ENCODE measurements around the gene SEMA7A.

SEMA7A gene

GRCh38 chr15:74389241-74390048 is 44.3 kb downstream of the SEMA7A start:
- Histone ChIP-seq H3K79me2 (ENCODE audit: low read length) (no peaks in the 10 kb centered on the region), H3K27me3 (replicated peaks; ENCODE audit: insufficient read depth, low read length) (no peaks in the 10 kb centered on the region), H3K9me2 (replicated peaks; ENCODE audit: insufficient read depth, low read length) (no peaks in the 10 kb centered on the region), H3K9ac (ENCODE audit: low read length) (no peak overlapping the region), H3K36me3 (replicated peaks; ENCODE audit: insufficient read depth, low read length) (no peaks in the 10 kb centered on the region), H3K4me2 (ENCODE audit: low read depth, low read length) (no peak overlapping the region), H4K20me1 (ENCODE audit: insufficient read depth, low read length) (no peaks in the 10 kb centered on the region), H3K4me1 (ENCODE audit: low read length) (peaks cover 18% of the 10 kb centered on the region), H2AFZ (ENCODE audit: low read length) (no peak overlapping the region), H3K4me3 (ENCODE audit: low read length) (no peak overlapping the region), H3K9me3 (replicated peaks; ENCODE audit: insufficient read depth, low read length) (no peaks in the 10 kb centered on the region), H3K27ac (ENCODE audit: low read length) (no peak overlapping the region), H3F3A (ENCODE audit: insufficient read depth, low read length) (peaks cover 12% of the 10 kb centered on the region)
- no peak for TF ChIP-seq EZH2 (optimal IDR thresholded peaks at IDR 0.05; ENCODE audit: low read depth, low read length)
- TF ChIP-seq EZH2phosphoT487 (IDR thresholded peaks at IDR 0.05; ENCODE audit: low read length): no peak
- TF ChIP-seq CTCF (IDR thresholded peaks at IDR 0.05; ENCODE audit: low read length): no peak
- DNase-seq: no peak

DNA sequence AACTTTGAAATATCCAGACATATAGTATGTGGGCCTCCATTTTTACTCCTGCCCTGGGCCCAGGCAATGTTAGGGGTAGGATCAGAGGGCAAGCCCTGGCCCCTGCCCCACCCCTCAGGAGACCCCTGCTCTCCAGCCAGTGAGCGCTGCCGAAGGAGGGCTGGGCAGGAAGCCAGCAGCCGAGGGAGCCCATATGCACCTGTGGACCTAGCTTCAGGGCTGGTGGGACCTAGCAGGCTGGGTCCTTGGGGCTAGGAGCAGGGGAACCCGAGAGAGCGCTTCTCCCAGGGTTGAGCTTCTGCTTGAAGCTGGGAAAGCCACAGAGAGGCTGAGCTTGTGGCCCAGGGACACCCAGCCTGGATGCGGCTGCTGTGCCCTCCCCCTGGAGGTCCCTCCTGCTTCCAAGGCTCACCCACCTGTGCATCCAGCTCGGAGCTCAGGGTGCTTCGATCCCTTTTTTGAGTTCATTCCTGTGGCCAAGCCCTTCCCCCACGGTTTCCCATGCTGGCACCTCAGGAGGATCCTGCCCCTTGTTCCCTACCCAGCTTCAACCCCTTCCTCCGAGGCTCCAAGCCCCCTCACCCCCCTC is 45.3 kb downstream of the SEMA7A start:
- Histone ChIP-seq H3K27me3 (replicated peaks; ENCODE audit: insufficient read depth, low read length) (no peaks in the 10 kb centered on the region), H3K27ac (ENCODE audit: low read length) (no peak overlapping the region)

DNA sequence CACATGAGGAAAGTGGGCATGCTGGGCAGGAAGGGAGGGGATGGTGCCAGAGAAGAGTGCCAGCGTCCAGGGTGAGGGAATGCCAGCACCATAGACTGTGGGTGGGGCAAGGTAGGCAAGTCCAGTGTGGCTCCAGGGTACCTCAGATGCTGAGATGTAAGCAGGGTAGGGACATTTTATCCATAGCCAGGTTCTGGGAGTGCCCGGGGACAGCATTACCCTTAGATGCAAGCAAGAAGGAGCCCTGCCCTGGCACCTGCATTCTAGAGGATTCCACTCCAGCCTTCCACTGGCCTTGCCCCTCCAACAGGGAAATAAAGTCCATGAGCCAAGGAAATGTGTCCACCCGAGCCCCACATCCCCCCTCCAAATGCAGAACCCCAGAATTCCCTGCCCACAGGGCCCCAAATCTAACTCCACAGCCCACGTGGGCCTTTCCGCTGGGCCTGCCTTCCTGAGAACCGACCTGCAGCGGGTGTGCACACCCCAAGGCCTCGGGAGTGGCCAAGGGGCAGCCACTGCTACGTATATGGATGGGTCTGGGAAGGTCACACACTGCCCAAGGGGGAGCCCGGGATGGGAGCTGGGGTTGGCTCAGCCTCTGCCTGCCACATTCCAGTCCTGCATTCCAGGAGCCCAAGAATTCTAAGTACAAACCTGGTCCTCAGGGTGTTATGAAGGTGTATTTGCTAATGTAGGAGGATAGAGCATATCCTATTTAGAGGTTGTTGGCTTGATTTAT is 46.0 kb downstream of the SEMA7A start:
- Histone ChIP-seq H3K27ac (ENCODE audit: low read length) (no peak overlapping the region), H2AFZ (ENCODE audit: low read length) (no peak overlapping the region), H3K79me2 (ENCODE audit: low read length) (no peaks in the 10 kb centered on the region), H3K4me3 (ENCODE audit: low read length) (no peak overlapping the region), H3K9me2 (replicated peaks; ENCODE audit: insufficient read depth, low read length) (no peaks in the 10 kb centered on the region), H4K20me1 (ENCODE audit: insufficient read depth, low read length) (no peaks in the 10 kb centered on the region), H3K4me2 (ENCODE audit: low read depth, low read length) (no peak overlapping the region), H3K9ac (ENCODE audit: low read length) (no peak overlapping the region), H3K4me1 (ENCODE audit: low read length) (peaks cover 33% of the 10 kb centered on the region), H3K27me3 (replicated peaks; ENCODE audit: insufficient read depth, low read length) (no peaks in the 10 kb centered on the region), H3K9me3 (replicated peaks; ENCODE audit: insufficient read depth, low read length) (no peaks in the 10 kb centered on the region), H3F3A (ENCODE audit: insufficient read depth, low read length) (peaks cover 24% of the 10 kb centered on the region), H3K36me3 (replicated peaks; ENCODE audit: insufficient read depth, low read length) (no peaks in the 10 kb centered on the region)
- TF ChIP-seq EZH2 (optimal IDR thresholded peaks at IDR 0.05; ENCODE audit: low read depth, low read length) (no peak), CTCF (IDR thresholded peaks at IDR 0.05; ENCODE audit: low read length) (no peak), EZH2phosphoT487 (IDR thresholded peaks at IDR 0.05; ENCODE audit: low read length) (no peak)
- DNase-seq: no peak

More for the DNA sequence above, 45.3 kb downstream of the SEMA7A start:
- Histone ChIP-seq H3K9me3 (replicated peaks; ENCODE audit: insufficient read depth, low read length) (no peaks in the 10 kb centered on the region), H3F3A (ENCODE audit: insufficient read depth, low read length) (peaks cover 22% of the 10 kb centered on the region), H3K4me3 (ENCODE audit: low read length) (no peak overlapping the region), H3K4me2 (ENCODE audit: low read depth, low read length) (no peak overlapping the region), H3K4me1 (ENCODE audit: low read length) (peaks cover 27% of the 10 kb centered on the region), H3K79me2 (ENCODE audit: low read length) (no peaks in the 10 kb centered on the region), H3K9ac (ENCODE audit: low read length) (no peak overlapping the region), H3K36me3 (replicated peaks; ENCODE audit: insufficient read depth, low read length) (no peaks in the 10 kb centered on the region), H3K9me2 (replicated peaks; ENCODE audit: insufficient read depth, low read length) (no peaks in the 10 kb centered on the region), H4K20me1 (ENCODE audit: insufficient read depth, low read length) (no peaks in the 10 kb centered on the region), H2AFZ (ENCODE audit: low read length) (no peak overlapping the region)
- no peak for DNase-seq
- TF ChIP-seq CTCF (IDR thresholded peaks at IDR 0.05; ENCODE audit: low read length) (no peak), EZH2 (optimal IDR thresholded peaks at IDR 0.05; ENCODE audit: low read depth, low read length) (no peak), EZH2phosphoT487 (IDR thresholded peaks at IDR 0.05; ENCODE audit: low read length) (no peak)
